Measurements from ENCODE around the gene RSPH6A. TPM values are rescaled to one million over a fixed set of nuclear protein-coding genes. Genes with fewer than 3 reads are reported as not detected.

The RSPH6A gene
- polyA plus RNA-seq, 1 donor from 2014 or later = not detected

- no peak overlapping the region for H3K4me2 ChIP-seq (ENCODE audit: low read length)
- H3K9me3 ChIP-seq (ENCODE audit: low read length) = no peaks in the 10 kb centered on the region
- H2AFZ ChIP-seq (ENCODE audit: low read depth, low read length) = no peak overlapping the region
- H3K27me3 ChIP-seq (ENCODE audit: insufficient read depth, low read depth, low read length) = no peaks in the 10 kb centered on the region
- H3F3A ChIP-seq (ENCODE audit: insufficient read depth, low read length, poor library complexity, severe bottlenecking) = no peaks in the 10 kb centered on the region
- H4K20me1 ChIP-seq (ENCODE audit: insufficient read depth) = no peaks in the 10 kb centered on the region
- no peak overlapping the region for H3K4me3 ChIP-seq (ENCODE audit: low read length)
- no peaks in the 10 kb centered on the region for H3K79me2 ChIP-seq (replicated peaks; ENCODE audit: insufficient read depth, low read length)
- no peak overlapping the region for H3K9ac ChIP-seq (ENCODE audit: low read length)
- no peaks in the 10 kb centered on the region for H3K36me3 ChIP-seq (ENCODE audit: insufficient read depth, low read length)
- TF ChIP-seq REST (IDR thresholded peaks at IDR 0.05; ENCODE audit: borderline replicate concordance) (no peak), POLR2AphosphoS5 (IDR thresholded peaks at IDR 0.05) (no peak)
- H3K27ac ChIP-seq (ENCODE audit: low read length) = no peak overlapping the region
- no peaks in the 10 kb centered on the region for H3K9me2 ChIP-seq (ENCODE audit: insufficient read depth, low read length)
Observed at GRCh38 chr19:45820413-45821102, 5.5 kb upstream of the RSPH6A start.

GRCh38 chr19:45819769-45820168 lies 4.7 kb upstream of the RSPH6A start:
- Histone ChIP-seq H3K27ac (ENCODE audit: low read length) (no peak overlapping the region), H3K9me3 (ENCODE audit: low read length) (no peaks in the 10 kb centered on the region), H3F3A (ENCODE audit: insufficient read depth, low read length, poor library complexity, severe bottlenecking) (no peaks in the 10 kb centered on the region), H2AFZ (ENCODE audit: low read depth, low read length) (no peak overlapping the region), H3K27me3 (ENCODE audit: insufficient read depth, low read depth, low read length) (no peaks in the 10 kb centered on the region), H3K4me2 (ENCODE audit: low read length) (no peak overlapping the region), H3K4me3 (ENCODE audit: low read length) (no peak overlapping the region), H3K9ac (ENCODE audit: low read length) (no peak overlapping the region), H3K36me3 (ENCODE audit: insufficient read depth, low read length) (no peaks in the 10 kb centered on the region), H3K79me2 (replicated peaks; ENCODE audit: insufficient read depth, low read length) (no peaks in the 10 kb centered on the region), H4K20me1 (ENCODE audit: insufficient read depth) (no peaks in the 10 kb centered on the region), H3K9me2 (ENCODE audit: insufficient read depth, low read length) (no peaks in the 10 kb centered on the region)
- TF ChIP-seq SMC3 (conservative IDR thresholded peaks at IDR 0.05; ENCODE audit: poor library complexity) (no peak), REST (IDR thresholded peaks at IDR 0.05; ENCODE audit: borderline replicate concordance) (no peak), CTCF (IDR thresholded peaks at IDR 0.05; ENCODE audit: poor library complexity, severe bottlenecking) (no peak), TAF1 (IDR thresholded peaks at IDR 0.05; ENCODE audit: low read depth) (no peak), EP300 (conservative IDR thresholded peaks at IDR 0.05; ENCODE audit: poor library complexity, severe bottlenecking) (no peak), MXI1 (conservative IDR thresholded peaks at IDR 0.05; ENCODE audit: poor library complexity, severe bottlenecking) (no peak)
